ENCODE results near the gene OPRD1.
"Not testable (repeated sequence)": the region's sequence is repeated elsewhere in the genome, so short reads cannot be mapped to it uniquely, and the experiment has no call there.

Gene OPRD1

DNA sequence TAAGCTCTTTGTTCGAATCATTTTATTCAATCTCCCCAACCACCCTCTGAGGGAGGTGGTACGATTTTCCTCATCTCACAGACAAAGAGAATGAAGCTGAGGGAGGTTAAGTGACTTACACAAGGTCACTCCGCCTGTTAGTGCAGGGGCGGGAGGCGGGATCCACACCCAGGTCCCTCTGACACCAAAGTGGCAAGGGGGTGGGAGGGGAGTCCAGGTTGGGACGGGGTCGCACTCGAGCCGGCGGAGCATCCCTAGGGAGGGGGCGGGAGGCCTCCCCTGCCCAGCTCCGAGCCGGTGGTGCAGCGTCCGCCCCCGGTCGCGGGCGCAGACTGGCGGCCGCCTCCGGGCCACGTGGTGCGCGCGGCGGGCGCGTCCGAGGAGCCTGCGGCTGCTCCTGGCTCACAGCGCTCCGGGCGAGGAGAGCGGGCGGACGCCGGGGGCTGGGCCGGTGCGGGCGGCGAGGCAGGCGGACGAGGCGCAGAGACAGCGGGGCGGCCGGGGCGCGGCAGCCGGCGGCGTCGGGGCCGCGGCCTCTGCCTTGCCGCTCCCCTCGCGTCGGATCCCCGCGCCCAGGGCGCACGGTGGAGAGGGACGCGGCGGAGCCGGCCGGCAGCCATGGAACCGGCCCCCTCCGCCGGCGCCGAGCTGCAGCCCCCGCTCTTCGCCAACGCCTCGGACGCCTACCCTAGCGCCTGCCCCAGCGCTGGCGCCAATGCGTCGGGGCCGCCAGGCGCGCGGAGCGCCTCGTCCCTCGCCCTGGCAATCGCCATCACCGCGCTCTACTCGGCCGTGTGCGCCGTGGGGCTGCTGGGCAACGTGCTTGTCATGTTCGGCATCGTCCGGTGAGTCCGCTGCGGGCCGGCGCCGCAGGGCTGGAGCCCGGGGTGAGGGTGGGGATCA, at the start of gene OPRD1:
TSS of gene OPRD1 (plus strand) at position 405 of the 903 bp plus-strand sequence. CDS start at position 619, 214 bp downstream.
- no peak for DNase-seq (ENCODE audit: low read depth in 2 of 2)

DNA sequence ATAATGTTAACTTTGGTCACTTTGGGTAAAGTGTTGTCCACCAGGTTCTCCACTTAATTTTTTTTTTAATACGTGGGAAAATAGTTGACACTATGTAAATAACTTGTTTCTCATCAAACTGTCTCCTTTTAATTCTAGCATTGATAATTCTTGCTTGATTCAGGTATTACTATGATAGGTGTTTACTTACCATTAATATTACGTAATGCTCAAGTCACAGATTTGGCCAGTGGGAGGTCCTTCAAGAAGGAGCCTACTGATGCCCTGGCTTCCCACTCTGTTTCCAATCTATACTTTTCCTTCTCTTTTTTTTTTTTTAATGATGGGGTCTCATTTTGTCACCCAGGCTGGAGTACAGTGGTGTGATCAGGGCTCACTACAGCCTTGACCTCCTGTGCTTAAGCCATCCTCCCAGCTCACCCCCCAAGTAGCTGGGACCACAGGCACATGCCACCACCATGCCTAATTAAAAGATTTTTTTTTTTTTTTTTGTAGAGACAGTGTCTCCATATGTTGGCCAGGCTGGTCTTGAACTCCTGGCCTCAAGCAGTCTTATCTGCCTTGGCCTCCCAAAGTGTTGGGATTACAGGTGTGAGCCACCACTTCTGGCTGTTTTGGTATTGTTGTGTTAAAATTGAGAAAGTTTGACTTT, 45.3 kb upstream of the OPRD1 start:
- DNase-seq (ENCODE audit: low read depth in 2 of 2): no peak

DNA sequence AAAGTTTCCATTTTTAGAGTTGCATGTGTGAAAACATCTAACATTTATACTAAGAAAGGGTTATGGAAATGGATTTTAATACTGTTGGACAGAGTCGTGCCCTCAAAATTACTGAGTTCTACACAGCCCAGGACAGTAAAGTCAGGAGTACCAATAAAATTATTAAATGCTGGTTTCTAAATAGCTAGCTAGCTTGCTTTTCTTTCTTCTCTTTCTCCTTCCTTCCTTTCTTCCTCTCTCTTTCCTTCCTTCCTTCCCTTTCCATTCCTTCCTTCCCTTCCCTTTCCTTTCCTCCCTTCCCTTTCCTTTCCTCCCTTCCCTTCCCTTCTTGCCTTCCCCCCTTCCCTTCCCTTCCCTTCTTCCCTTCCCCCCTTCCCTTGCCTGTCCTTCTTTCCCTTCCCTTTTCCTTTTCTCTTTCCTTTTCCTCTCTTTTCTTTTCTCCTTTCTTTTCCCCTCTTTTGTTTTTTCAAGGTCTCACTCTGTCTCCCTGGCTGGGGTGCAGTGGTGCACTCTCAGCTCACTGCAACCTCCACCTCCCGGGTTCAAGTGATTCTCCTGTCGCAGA, 41.3 kb upstream of the OPRD1 start:
- DNase-seq (ENCODE audit: low read depth in 2 of 2): no peak

DNA sequence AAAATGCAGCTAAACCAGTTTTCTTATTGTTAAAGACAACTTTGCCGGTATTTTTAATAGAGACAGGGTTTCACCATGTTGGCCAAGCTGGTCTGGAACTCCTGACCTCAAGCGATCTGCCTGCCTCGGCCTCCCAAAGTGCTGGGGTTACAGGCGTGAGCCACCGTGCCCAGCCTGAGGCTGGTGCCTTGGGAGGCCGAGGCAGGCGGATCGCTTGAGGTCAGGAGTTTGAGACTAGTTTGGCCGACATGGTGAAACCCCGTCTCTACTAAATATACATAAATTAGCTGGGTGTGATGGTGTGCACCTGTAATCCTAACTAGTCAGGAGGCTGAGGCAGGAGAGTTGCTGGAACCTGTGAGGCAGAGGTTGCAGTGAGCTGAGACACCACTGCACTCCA, 40.0 kb upstream of the OPRD1 start:
- DNase-seq (ENCODE audit: low read depth in 2 of 2): not testable (repeated sequence)

DNA sequence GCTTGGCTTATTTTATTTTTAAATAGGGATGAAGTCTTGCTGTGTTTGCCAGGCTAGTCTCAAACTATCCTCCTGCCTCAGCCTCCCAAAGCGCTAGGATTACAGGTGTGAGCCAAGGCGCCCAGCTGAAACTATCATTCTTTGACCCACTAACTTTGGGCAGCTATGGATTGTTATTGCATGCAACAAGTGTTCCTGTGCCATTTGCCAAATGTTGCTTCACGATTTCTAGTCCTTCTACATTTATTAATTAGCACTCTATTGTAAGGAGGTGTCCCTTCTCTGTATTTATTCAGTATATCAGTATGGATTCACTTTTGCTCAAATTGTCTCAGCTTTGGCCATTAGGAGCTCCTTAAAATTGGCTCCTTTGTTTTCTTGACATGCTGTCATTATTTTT, 38.9 kb upstream of the OPRD1 start:
- no peak for DNase-seq (ENCODE audit: low read depth in 2 of 2)

DNA sequence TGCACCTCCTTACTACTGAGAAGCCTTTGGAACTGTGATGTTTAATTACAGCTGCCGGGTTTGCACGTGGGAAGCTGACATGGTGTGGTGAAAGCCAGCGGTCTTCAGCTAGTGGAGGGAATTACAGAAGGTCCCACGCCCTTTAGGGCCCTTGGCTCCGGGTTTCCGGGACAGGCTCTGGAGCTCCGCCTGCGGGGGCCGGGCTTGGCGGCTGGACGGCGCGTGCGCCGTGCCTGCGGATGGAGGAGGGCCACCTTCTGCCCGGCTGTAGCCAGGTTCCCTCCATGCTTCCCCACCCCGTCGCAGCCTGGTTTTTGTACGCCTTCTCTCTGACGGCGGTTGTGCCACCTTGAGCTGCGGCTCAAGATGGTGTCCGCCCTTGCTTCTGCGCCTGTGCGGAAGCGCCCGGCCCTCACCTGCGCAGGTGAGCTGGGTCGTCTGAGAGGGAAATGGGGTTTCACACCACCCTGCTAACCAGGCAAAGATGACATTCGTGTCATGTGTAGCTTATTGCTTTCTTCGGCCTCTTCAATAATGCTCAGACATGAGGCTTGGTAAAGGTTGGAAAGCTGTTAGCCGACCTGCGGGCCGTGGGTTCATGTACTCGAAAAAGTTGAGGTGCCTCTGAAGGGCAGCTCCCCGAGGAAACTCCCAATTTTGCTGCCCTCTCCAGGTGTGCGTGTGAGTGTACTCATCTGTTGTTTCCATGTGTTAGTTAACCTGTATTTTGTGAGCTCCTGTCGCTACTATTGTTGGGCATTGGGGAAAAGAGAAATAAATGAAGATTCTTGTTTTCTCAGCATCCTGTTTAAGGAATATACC, 36.6 kb upstream of the OPRD1 start:
- peak; percentile 13 to 49 for DNase-seq (ENCODE audit: low read depth in 2 of 2)

DNA sequence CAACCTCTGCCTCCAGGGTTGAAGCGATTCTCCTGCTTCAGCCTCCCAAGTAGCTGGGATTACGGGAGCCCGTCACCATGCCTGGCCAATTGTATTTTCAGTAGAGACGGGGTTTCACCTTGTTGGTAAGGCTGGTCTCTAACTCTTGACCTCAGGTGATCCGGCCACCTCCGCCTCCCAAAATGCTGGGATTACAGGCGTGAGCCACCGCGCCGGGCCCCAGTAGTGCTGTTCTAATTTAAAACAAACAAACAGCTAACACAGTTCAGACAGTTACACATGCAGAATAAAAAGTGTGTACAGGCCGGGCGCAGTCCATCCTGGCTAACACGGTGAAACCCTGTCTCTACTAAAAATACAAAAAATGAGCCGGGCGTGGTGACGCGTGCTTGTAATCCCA, 35.6 kb upstream of the OPRD1 start:
- DNase-seq (ENCODE audit: low read depth in 2 of 2): no peak

DNA sequence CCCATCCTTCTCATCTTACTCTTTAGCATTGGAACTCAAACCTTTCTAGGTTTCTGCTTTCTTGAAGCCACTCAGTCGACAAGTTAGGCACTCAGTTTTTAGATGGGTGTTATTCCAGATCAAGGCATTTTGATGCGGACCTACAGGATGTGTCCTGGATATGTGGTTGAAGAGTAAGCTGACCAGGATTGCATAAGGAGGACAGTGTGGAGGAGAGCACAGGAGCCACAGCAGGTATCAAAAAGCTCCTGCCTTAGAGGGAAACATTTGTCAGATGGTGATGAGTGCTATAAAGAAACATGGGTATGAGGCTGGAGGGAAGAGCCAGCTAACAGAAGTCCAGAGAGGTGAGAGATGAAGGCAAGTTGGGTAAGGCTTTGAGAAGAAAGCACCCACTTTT, 33.9 kb upstream of the OPRD1 start:
- no peak for DNase-seq (ENCODE audit: low read depth in 2 of 2)

DNA sequence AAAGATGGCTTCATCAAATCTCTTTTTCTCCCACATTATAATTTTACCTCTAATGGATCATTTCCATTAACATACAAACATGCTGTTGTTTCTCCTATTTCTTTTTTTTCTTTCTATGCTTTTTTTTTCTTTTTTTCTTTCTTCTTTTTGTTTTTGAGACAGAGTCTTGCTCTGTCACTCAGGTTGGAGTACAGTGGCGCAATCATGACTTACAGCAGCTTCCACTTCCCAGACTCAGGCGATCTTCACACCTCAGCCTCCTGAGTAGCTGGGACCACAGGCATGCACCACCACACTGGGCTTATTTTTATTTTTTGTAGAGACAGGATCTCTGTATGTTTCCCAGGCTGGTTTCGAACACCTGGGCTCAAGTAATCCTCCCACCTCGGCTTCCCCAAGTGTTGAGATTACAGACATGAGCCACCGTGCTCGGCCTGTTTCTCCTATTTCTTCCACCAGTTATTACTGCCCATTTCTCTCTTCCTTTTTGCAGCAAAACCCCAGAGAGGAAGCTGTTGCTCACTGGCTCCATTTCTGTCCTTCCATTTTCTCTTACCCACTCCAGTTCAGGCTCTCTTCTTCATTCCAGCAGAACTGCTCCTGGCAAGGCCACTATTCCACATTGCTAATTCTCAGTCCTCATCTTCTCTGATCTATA, 32.1 kb upstream of the OPRD1 start:
- no peak for DNase-seq (ENCODE audit: low read depth in 2 of 2)

DNA sequence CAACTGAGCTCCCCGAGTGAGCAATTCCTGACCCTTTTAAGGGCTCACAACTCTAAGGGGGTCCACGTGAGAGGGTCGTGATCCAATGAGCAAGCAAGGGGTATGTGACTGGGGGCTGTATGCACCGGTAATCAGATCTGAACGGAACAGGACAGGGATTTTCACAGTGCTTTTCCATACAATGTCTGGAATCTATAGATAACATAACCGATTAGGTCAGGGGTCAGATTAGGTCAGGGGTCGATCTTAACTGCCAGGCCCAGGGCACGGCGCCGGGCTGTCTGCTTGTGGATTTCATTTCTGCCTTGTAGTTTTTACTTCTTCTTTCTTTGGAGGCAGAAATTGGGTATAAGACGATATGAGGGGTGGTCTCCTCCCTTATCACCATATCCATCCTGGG, 30.7 kb upstream of the OPRD1 start:
- DNase-seq (ENCODE audit: low read depth in 2 of 2): no peak

DNA sequence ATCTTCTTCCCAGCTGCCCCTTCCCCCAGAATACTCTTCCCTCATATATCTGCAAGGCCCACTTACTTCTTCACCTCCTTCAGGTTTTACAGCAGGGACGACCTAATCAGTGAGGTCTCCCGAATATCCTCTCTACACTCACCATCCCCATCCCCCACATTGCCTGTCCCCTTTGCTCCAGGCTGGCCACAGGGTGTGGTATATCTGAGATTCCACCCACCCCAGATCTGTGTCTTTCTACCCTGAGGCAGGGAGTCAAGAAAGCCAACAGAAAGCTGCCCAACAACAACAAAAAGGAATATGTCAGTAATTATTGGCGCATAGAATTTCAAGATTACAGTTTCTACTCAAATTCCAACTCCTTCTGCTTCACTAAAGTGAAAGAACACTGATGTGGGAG, 30.0 kb upstream of the OPRD1 start:
- no peak for DNase-seq (ENCODE audit: low read depth in 2 of 2)

DNA sequence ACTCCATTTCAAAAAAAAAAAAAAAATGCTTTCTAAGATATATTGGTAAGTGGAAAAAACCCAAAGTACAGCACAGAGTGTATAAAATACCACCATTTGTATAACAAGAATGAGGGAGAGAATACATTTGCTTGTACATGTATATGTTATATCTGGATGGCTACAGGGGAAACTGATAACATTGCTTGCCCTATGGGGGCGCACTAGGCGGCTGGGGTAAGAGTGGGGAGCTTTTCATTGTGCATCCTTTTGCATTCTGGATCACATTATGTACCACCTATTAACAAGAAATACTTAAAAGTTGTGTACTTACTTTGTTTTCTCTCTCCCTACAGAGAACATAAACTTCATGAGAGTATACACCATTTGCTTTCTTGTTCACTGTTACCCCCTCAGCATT, 28.6 kb upstream of the OPRD1 start:
- DNase-seq (ENCODE audit: low read depth in 2 of 2): no peak

DNA sequence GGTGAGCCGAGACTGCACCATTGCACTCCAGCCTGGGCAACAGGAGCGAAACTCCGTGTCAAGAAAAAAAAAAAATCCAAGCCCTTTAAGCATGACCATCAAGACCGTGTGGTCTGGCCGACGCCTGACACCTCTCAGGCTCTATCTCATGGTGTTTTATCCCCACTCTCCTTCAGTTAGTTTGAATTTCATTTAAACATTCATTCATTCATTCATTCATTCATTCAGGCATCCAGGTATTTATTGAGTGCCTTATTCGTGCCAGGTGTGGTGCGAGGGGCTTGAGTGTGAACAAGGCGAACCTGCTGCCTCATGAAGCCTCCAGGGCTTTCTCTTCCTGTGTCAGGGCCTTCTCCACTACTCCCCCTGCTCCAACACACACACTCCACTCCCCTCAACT, 22.6 kb upstream of the OPRD1 start:
- DNase-seq (ENCODE audit: low read depth in 2 of 2): no peak

DNA sequence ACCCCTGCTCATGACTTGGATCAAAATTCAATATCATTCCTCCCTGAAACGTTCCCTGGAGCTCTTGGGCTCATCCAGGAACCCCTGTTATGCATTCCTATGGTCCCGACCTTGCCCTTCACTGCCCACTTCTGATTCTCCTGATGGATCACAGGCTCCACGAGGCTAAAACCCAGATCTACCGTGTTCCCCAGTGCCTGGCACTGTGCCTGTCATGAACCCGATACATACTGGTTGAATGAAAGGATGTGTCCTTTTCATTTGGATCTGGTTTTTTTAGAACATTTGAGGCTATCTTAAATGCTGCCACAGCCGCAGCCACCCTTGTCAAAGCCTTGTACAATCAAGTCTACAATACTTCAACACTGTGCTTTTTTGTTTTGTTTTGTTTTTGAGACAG, 22.2 kb upstream of the OPRD1 start:
- no peak for DNase-seq (ENCODE audit: low read depth in 2 of 2)

DNA sequence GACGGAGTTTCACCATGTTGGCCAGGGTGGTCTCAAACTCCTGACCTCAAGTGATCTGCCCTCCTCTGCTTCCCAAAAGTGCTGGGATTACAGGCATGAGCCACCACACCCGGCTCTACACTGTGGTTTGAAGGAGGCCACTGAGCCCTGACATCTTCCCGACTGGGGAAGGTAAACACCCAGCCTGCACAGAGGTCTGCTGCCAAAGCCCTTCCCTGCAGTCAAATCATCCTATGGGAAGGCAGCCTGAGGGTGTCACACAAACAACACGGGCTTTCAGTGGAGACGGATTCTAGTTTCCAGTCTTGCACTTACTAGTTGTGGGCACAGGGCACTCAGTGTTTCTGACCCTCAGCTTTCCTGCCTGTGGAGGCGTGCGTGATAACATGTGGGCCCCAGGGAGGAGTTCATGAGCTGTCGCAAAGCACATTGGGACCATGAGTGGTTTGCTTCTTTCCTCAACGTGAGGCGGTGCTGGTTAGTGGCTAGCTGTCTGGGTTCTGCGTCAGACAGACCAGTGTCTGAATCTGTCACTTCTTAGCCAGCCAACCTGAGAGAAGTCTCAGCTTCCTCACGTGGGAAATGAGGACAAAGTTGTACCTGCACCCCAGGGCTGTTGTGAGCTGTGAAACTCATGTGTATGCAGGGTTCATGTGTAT, 21.5 kb upstream of the OPRD1 start:
- no peak for DNase-seq (ENCODE audit: low read depth in 2 of 2)

DNA sequence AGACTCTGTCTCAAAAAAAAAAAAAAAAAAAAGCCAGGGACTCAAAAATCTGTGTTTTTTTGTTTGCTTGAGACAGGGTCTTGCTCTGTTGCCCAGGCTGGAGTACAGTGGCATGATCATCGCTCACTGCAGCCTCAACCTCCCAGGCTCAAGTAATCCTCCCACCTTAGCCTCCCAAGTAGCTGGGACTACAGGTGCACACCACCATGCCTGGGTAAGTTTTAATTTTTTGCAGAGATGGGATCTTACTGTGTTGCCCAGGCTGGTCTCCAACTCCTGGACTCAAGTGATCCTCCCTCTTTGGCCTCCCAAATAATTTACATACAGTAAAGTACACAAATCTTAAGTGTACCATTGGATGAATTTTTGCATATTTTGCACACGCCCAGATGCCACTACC, 20.0 kb upstream of the OPRD1 start:
- not testable (repeated sequence) for DNase-seq (ENCODE audit: low read depth in 2 of 2)

DNA sequence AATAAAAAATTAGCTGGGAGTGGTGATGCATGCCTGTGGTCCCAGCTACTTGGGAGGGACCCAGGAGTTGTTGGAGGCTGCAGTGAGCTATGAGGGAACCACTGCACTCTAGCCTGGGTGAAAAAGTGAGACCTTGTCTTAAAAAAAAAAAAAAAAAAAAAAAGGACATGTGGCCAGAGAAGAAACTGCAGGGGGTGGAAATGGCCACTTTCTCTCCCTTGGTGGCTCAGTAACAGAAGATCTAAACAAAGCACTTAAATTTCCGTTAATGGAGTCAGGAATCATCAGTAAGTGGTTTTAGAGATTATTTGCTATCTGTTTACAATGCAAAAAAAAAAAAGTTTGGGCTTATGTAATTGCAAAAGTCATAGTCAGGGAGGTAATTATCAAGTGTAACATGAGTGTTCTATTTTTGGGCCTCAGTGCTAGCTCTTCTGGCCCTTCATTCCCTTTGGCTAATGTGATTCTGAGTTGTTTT, 19.3 kb upstream of the OPRD1 start:
- no peak for DNase-seq (ENCODE audit: low read depth in 2 of 2)

DNA sequence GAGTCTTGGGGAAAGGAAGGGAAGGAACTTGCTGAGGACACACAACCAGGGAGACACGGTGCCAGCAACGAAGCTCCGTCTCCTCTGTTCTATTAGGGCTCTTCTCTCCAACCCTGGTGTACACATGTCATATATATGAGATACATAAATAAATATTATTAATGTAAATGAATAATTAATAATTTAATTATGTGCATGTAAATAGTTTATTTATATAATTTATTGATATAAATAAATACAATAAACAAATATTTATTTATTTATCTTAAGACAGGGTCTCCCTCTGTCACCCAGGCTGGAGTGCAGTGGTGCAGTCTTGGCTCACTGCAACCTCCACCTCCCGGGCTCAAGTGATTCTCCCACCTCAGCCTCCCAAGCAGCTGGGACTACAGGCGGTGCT, 17.4 kb upstream of the OPRD1 start:
- not testable (repeated sequence) for DNase-seq (ENCODE audit: low read depth in 2 of 2)

DNA sequence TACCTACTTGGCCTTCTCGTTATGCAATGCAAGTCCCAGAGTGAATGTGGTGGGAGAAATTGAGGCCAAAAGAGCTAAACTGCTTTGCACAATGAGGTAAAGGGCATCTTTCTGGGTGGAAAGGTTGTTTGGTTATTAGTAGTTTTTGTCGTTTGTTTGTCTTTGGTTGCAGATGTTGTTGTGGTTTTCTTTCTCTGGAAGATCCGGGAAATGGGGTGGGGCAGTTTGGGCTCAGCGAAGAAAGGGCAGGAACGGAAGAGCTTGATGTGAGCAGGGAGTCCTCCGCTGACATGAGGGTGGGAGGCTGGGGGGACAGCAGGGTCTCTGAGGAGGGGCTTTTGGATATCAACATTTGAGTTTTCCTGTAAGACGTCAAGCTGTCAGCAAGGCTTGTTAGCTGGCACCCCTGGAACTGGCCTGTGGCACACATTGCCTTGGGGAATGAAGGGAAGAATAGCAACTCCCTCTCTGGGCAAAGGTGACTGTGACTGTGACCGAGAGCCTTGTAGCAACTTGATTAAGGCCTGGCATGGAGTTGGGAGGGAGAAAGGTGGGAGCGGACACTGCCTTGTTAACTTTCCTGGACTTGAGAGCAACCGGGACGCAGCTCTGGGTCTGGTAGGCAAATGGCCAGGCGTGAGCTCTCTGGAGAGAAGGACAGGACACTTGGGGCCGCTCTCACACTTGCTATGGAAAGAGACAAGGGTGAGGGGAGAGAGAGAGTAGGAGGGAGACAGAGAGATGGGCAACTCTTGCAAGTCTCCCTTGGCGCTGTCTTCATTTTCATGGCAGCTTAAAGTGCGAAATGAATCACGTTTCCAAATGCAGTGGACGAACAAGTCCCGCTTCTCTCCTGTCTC, 15.4 kb upstream of the OPRD1 start:
- DNase-seq (ENCODE audit: low read depth in 2 of 2): no peak

DNA sequence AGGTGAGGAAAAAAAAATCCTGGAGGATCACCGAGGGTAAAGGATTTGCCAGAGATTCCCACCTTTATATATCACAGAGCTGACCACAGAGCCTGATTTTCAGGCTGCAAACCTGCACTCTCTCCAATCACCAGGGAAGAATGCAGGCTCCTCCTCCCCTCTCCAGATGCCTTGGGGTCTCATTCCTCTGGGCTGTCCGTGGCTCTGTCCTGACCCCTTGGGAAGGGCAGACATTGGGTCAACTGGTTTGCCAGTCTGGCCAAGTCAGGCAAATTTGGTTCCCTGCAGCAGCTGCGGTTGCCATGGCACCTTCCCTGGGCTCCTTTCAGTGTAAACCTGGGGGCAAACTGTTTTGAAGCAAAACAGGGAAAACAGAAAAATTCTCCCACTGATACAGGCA, 11.6 kb upstream of the OPRD1 start:
- no peak for DNase-seq (ENCODE audit: low read depth in 2 of 2)
